GM12878 (cell line): ENCODE measurements around the gene ACOT7. TPM values are rescaled to one million over a fixed set of nuclear protein-coding genes. Genes with fewer than 3 reads are reported as not detected.

Source experiments
- ATAC-seq: fragments of 200-7000 bp; cut with Tn5 transposase; 3 replicates; pipeline ENCODE4 v1.9.1; 2020; ENCODE audit warnings: mild to moderate bottlenecking, moderate library complexity
- BruUV-seq: library from RNA; stranded (reverse); fragments of 400-500 nt; replicated peaks from 2 replicates; lab custom pipeline; 2021; lab: Mats Ljungman, UMichigan
- CTCF ChIA-PET: fragments of 300-600 bp; sonication (Branson Sonifier 250); formaldehyde crosslinking; extraction: SDS; loops from one replicate; lab custom pipeline; 2021; ENCODE audit warnings: inconsistent platforms; lab: Yijun Ruan, JAX
- POLR2A ChIA-PET: fragments of 350-600 bp; formaldehyde crosslinking; extraction: SDS; loops from one replicate; lab custom pipeline; 2021; ENCODE audit warnings: inconsistent platforms; lab: Charles Lee
- RAD21 ChIA-PET: fragments of 300-600 bp; sonication (Branson Sonifier 250); formaldehyde crosslinking; loops from one replicate; lab custom pipeline; 2023; ENCODE audit warnings: antibody characterized with exemption; ENCODE audit not compliant: unreplicated experiment; lab: Charles Lee
- SMC1A ChIA-PET: fragments of 300-600 bp; sonication (Branson Sonifier 250); formaldehyde crosslinking; loops from one replicate; lab custom pipeline; 2023; ENCODE audit not compliant: unreplicated experiment, uncharacterized antibody; lab: Charles Lee
- DNase-seq: peaks from one replicate; pipeline ENCODE4 v3.0.0-alpha.2; 2011; ENCODE audit warnings: low read depth, low spot score
- FAIRE-seq: peaks from 3 replicates; lab custom pipeline; 2011; peaks lifted over from hg19 to GRCh38; lab: Jason Lieb, UNC
- H2AFZ ChIP-seq: 2 replicates; pipeline ENCODE4 v1.6.0; 2011; ENCODE audit warnings: low read depth, low read length, control low read depth; ENCODE audit not compliant: control insufficient read depth
- H3K27ac ChIP-seq: 2 replicates; pipeline ENCODE4 v1.5.1; 2011; ENCODE audit warnings: control low read depth; ENCODE audit not compliant: control insufficient read depth, insufficient read depth
- H3K27me3 ChIP-seq, 2 experiments: replicated peaks in 1 of 2; 2 replicates each; pipeline versions ENCODE4 v1.6.0 to v1.6.1; 2011; ENCODE audit warnings: low read length in 1 of 2; ENCODE audit not compliant: control insufficient read depth in 2 of 2, insufficient read depth in 2 of 2
- H3K36me3 ChIP-seq, 2 experiments: 2 replicates each; pipeline ENCODE4 v1.5.1; 2011; ENCODE audit warnings: low read length in 1 of 2; ENCODE audit not compliant: control insufficient read depth in 2 of 2, insufficient read depth in 2 of 2
- H3K4me1 ChIP-seq: 2 replicates; pipeline ENCODE4 v1.6.1; 2011; ENCODE audit warnings: mild to moderate bottlenecking, low read length, moderate library complexity, mixed read lengths; ENCODE audit not compliant: control insufficient read depth, insufficient read depth
- H3K4me2 ChIP-seq: 2 replicates; pipeline ENCODE4 v1.6.0; 2011; ENCODE audit warnings: control low read depth; ENCODE audit not compliant: control insufficient read depth, insufficient read depth
- H3K4me3 ChIP-seq: fragments of 200-600 bp; sonication (generic); 2 replicates; pipeline ENCODE4 v1.5.1; 2016
- H3K79me2 ChIP-seq: 2 replicates; pipeline ENCODE4 v1.6.0; 2011; ENCODE audit warnings: low read length; ENCODE audit not compliant: control insufficient read depth, insufficient read depth
- H3K9ac ChIP-seq: 2 replicates; pipeline ENCODE4 v1.8.0; 2011; ENCODE audit warnings: low read length, control low read depth, mixed read lengths; ENCODE audit not compliant: control insufficient read depth, insufficient read depth
- H3K9me3 ChIP-seq: replicated peaks from 3 replicates; pipeline ENCODE4 v1.5.1; 2011; ENCODE audit warnings: mild to moderate bottlenecking, low read length; ENCODE audit not compliant: control insufficient read depth, insufficient read depth
- H4K20me1 ChIP-seq: 2 replicates; pipeline ENCODE4 v1.6.0; 2011; ENCODE audit not compliant: control insufficient read depth, insufficient read depth
- GATAD2B ChIP-seq: fragments of 450-650 bp; conservative IDR thresholded peaks from 2 replicates; pipeline ENCODE4 v1.6.1; 2017; ENCODE audit warnings: low read depth, mild to moderate bottlenecking, moderate library complexity
- JUNB ChIP-seq: IDR thresholded peaks from 2 replicates; pipeline ENCODE4 v1.6.1; 2016; ENCODE audit warnings: antibody characterized with exemption, mild to moderate bottlenecking
- NR2C2 ChIP-seq: IDR thresholded peaks from 2 replicates; pipeline ENCODE4 v1.6.1; 2011; ENCODE audit warnings: borderline replicate concordance, low read depth; ENCODE audit not compliant: control insufficient read depth, insufficient read length
- POU2F2 ChIP-seq: IDR thresholded peaks from 3 replicates; pipeline ENCODE4 v1.6.1; 2011; ENCODE audit warnings: low read depth, mild to moderate bottlenecking, low read length, borderline replicate concordance
- RBBP5 ChIP-seq: fragments of 200-600 bp; sonication (generic); conservative IDR thresholded peaks from 2 replicates; pipeline ENCODE4 v1.6.1; 2016
- SMARCA5 ChIP-seq: fragments of 450-650 bp; IDR thresholded peaks from 2 replicates; pipeline ENCODE4 v1.6.1; 2017; ENCODE audit warnings: mild to moderate bottlenecking
- SP1 ChIP-seq: IDR thresholded peaks from one replicate; pipeline ENCODE4 v1.6.1; 2011; ENCODE audit warnings: low read depth, low read length
- SUPT20H ChIP-seq: IDR thresholded peaks from 2 replicates; pipeline ENCODE4 v1.6.1; 2011; ENCODE audit warnings: low read depth, mild to moderate bottlenecking, low read length, moderate library complexity, borderline replicate concordance; ENCODE audit not compliant: control insufficient read depth
- SUZ12 ChIP-seq: fragments of 200-600 bp; sonication (generic); IDR thresholded peaks from one replicate; pipeline ENCODE4 v1.6.1; 2018; ENCODE audit warnings: antibody characterized with exemption, mild to moderate bottlenecking; ENCODE audit not compliant: unreplicated experiment
- YBX1 ChIP-seq: fragments of 450-650 bp; IDR thresholded peaks from 2 replicates; pipeline ENCODE4 v1.6.1; 2016; ENCODE audit warnings: antibody characterized with exemption
- ZNF384 ChIP-seq: IDR thresholded peaks from 2 replicates; pipeline ENCODE4 v1.6.1; 2012; ENCODE audit warnings: low read depth, mild to moderate bottlenecking, low read length, improper control_type of control experiment, borderline replicate concordance
- WGBS: methylation state at CpG from one replicate; pipeline ENCODE4 v1.1.6; 2016; ENCODE audit warnings: low lambda C conversion rate; ENCODE audit not compliant: insufficient replicate concordance, insufficient coverage; ENCODE audit errors: missing lambda C conversion rate; 5-methylcytosine and 5-hydroxymethylcytosine counted together
- in situ Hi-C: fragments of 300-500 bp; cut with MboI; formaldehyde crosslinking; loops from 9 replicates; pipeline ENCODE4 v1.14.3; 2018; ENCODE audit warnings: mixed read lengths
- intact Hi-C: fragments of 100-400 bp; cut with micrococcal nuclease; formaldehyde crosslinking; loops from one replicate; pipeline ENCODE4 v1.14.2; 2022; ENCODE audit not compliant: unreplicated experiment
- polyA plus RNA-seq, 11 experiments: library from polyadenylated mRNA; depleted of rRNA in 4 of 11; unstranded in 6 of 11; stranded (reverse) in 5 of 11; fragments of >200 nt; fragmentation: Nextera tagmentation in 4 of 11; fragmentation: Illumina TruSeq in 1 of 11; extraction: Ambion mirVana in 4 of 11; extraction: Trizol in 1 of 11; gene quantifications; 1 replicate in 1 of 11; 2 replicates in 10 of 11; pipeline versions ENCODE4 v1.2.1 to v1.2.3, GENCODE V29; 2011 to 2016; ENCODE audit warnings: inconsistent platforms in 2 of 11, missing spikeins in 2 of 11, low read depth in 1 of 11
- total RNA-seq, 4 experiments: library from RNA; depleted of rRNA in 3 of 4; stranded (reverse); fragments of >200 nt in 3 of 4; fragmentation: Illumina TruSeq in 1 of 4; extraction: Trizol in 1 of 4; gene quantifications; 2 replicates each; pipeline versions ENCODE4 v1.2.1 to v1.2.3, GENCODE V29; 2013 to 2021
- TF ChIP-seq, protein P1 (sequence below): fragments of 450-650 bp; IDR thresholded peaks from 2 replicates; pipeline ENCODE4 v1.6.1; 2016; ENCODE audit warnings: mild to moderate bottlenecking
- TF ChIP-seq, protein P2 (sequence below): fragments of 450-650 bp; IDR thresholded peaks from 2 replicates; pipeline ENCODE4 v1.6.1; 2014; ENCODE audit warnings: mild to moderate bottlenecking
- TF ChIP-seq, protein P3 (sequence below): fragments of 450-650 bp; formaldehyde crosslinking; IDR thresholded peaks from 2 replicates; pipeline ENCODE4 v1.4.0; 2022; ENCODE audit warnings: mild to moderate bottlenecking, moderate library complexity

Gene ACOT7
- total and polyA plus RNA-seq, 10 of the 15 experiments (the other 5 are each of a cell fraction or from before 2014, with no cell fraction given), result 8.9 to 206 (median 61.2) TPM

DNA sequence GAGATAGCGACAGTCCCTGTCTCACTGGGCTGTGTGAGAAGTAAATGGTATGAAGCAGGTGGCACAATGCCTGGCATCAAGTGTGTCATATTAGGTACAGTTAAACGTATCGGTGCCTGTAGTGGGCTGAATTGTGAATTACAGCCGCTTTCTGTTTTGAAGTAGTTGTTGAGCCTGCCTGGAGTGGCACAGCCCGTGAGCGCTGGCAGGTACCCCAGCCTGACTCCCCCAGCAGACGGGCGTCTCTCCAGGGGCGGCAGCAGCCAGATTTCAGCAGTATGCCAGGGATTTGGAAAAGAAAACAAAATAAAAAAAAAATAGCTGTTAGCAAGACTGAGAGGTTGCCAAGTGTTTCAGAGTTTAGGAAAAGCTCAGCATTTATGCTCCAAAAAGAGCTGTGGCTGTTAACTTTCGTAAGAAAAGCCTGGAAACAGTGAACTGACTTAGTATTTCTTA, 106.1 kb downstream of the ACOT7 start (continued):
- TF ChIP-seq SUPT20H, result no peak
- TF ChIP-seq JUNB, result no peak
- TF ChIP-seq, protein P1, sequence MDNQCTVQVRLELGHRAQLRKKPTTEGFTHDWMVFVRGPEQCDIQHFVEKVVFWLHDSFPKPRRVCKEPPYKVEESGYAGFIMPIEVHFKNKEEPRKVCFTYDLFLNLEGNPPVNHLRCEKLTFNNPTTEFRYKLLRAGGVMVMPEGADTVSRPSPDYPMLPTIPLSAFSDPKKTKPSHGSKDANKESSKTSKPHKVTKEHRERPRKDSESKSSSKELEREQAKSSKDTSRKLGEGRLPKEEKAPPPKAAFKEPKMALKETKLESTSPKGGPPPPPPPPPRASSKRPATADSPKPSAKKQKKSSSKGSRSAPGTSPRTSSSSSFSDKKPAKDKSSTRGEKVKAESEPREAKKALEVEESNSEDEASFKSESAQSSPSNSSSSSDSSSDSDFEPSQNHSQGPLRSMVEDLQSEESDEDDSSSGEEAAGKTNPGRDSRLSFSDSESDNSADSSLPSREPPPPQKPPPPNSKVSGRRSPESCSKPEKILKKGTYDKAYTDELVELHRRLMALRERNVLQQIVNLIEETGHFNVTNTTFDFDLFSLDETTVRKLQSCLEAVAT, result no peak

- in situ Hi-C loops, result no loop called here
- RAD21 ChIA-PET, result no interaction called here
- SMC1A ChIA-PET, result interaction anchor here (0.6 kb wide), 1 partner anchor 49 kb away, joined by 3 read pairs; no protein-coding TSS in a partner anchor
- CTCF ChIA-PET, result interaction anchor here (1.4 kb wide), 1 partner anchor 40 kb away, joined by 4 read pairs; no protein-coding TSS in a partner anchor
- TF ChIP-seq RBBP5 (no peak), SUZ12 (no peak), YBX1 (no peak), SMARCA5 (no peak), SP1 (no peak), ZNF384 (no peak), GATAD2B (no peak), NR2C2 (no peak), POU2F2 (no peak)
- TF ChIP-seq, protein P2, sequence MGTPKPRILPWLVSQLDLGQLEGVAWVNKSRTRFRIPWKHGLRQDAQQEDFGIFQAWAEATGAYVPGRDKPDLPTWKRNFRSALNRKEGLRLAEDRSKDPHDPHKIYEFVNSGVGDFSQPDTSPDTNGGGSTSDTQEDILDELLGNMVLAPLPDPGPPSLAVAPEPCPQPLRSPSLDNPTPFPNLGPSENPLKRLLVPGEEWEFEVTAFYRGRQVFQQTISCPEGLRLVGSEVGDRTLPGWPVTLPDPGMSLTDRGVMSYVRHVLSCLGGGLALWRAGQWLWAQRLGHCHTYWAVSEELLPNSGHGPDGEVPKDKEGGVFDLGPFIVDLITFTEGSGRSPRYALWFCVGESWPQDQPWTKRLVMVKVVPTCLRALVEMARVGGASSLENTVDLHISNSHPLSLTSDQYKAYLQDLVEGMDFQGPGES, result no peak
- TF ChIP-seq, protein P3, sequence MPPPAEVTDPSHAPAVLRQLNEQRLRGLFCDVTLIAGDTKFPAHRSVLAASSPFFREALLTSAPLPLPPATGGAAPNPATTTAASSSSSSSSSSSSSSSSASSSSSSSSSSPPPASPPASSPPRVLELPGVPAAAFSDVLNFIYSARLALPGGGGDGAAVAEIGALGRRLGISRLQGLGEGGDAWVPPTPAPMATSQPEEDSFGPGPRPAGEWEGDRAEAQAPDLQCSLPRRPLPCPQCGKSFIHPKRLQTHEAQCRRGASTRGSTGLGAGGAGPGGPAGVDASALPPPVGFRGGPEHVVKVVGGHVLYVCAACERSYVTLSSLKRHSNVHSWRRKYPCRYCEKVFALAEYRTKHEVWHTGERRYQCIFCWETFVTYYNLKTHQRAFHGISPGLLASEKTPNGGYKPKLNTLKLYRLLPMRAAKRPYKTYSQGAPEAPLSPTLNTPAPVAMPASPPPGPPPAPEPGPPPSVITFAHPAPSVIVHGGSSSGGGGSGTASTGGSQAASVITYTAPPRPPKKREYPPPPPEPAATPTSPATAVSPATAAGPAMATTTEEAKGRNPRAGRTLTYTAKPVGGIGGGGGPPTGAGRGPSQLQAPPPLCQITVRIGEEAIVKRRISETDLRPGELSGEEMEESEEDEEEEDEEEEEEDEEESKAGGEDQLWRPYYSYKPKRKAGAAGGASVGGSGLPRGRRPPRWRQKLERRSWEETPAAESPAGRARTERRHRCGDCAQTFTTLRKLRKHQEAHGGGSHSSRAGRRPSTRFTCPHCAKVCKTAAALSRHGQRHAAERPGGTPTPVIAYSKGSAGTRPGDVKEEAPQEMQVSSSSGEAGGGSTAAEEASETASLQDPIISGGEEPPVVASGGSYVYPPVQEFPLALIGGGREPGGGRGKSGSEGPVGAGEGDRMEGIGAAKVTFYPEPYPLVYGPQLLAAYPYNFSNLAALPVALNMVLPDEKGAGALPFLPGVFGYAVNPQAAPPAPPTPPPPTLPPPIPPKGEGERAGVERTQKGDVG (CRISPR knock-in tag), result no peak
- intact Hi-C loops, result no loop called here
- POLR2A ChIA-PET, result no interaction called here
- ATAC-seq, result no peak
- no peaks in the 10 kb centered on the region for H3K9me3 ChIP-seq
- no peak overlapping the region for H3K4me2 ChIP-seq
- no TSS peak for BruUV-seq
- H3K79me2 ChIP-seq, result no peaks in the 10 kb centered on the region
- H4K20me1 ChIP-seq, result no peaks in the 10 kb centered on the region
- no peak overlapping the region for H3K9ac ChIP-seq
- WGBS, result 88% methylated on average over 13 of the region's 13 CpGs
- no peaks in the 10 kb centered on the region for H3K27me3 ChIP-seq
- H3K27ac ChIP-seq, result no peak overlapping the region
- no peak for DNase-seq
- no peak for FAIRE-seq
- no peak overlapping the region for H2AFZ ChIP-seq
- H3K36me3 ChIP-seq, result peaks cover 0 to 12% of the 10 kb centered on the region in 2 experiments; a peak in 2 of 4 replicates
- peaks cover 20% of the 10 kb centered on the region for H3K4me1 ChIP-seq
- no peak overlapping the region for H3K4me3 ChIP-seq
Measured at GRCh38 chr1:6287029-6287428, 106.5 kb downstream of the ACOT7 start.
